DOHH2 (cell line): Measurements from ENCODE around the gene CERS6.

Source experiments
- EZH2phosphoT487 ChIP-seq: fragments of 200-600 bp; sonication (generic); IDR thresholded peaks from 2 replicates; pipeline ENCODE4 v1.6.1; 2017; ENCODE audit warnings: borderline replicate concordance, mild to moderate bottlenecking, antibody characterized with exemption, low read length, moderate library complexity, mixed read lengths
- TF ChIP-seq, protein P1 (sequence below): fragments of 200-600 bp; sonication (generic); IDR thresholded peaks from one replicate; pipeline ENCODE4 v1.5.1; 2014; ENCODE audit warnings: antibody characterized with exemption, mild to moderate bottlenecking, low read depth, low read length; ENCODE audit not compliant: poor library complexity, severe bottlenecking

DNA sequence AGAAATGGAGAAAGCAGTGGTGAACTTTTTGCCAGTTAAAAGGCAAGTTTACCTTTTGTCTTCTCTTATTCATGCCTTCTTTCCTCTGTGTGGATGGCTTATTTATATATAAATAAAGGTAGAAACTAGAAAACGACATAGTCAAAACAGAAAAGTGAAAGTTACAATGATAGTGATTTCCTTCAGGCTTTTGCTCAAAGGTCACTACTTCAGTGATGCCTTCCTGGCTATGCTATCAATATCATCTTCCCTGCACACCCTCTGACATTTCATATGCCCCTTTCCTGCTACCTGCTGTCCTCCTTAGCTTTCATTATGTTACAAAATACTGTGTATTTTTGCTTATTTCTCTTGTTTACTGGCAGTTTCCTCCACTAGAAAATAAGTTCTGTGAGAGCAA is 214.4 kb downstream of the CERS6 start:
- TF ChIP-seq, protein P1, sequence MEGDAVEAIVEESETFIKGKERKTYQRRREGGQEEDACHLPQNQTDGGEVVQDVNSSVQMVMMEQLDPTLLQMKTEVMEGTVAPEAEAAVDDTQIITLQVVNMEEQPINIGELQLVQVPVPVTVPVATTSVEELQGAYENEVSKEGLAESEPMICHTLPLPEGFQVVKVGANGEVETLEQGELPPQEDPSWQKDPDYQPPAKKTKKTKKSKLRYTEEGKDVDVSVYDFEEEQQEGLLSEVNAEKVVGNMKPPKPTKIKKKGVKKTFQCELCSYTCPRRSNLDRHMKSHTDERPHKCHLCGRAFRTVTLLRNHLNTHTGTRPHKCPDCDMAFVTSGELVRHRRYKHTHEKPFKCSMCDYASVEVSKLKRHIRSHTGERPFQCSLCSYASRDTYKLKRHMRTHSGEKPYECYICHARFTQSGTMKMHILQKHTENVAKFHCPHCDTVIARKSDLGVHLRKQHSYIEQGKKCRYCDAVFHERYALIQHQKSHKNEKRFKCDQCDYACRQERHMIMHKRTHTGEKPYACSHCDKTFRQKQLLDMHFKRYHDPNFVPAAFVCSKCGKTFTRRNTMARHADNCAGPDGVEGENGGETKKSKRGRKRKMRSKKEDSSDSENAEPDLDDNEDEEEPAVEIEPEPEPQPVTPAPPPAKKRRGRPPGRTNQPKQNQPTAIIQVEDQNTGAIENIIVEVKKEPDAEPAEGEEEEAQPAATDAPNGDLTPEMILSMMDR: no peak
- TF ChIP-seq EZH2phosphoT487: no peak
